BJ (cell line): ENCODE measurements around the gene AMIGO2. TPM values are rescaled to one million over a fixed set of nuclear protein-coding genes. Genes with fewer than 3 reads are reported as not detected.

Experiments
- CTCF ChIA-PET: fragments of 350-600 bp; formaldehyde crosslinking; extraction: SDS; loops from one replicate; lab custom pipeline; 2021; ENCODE audit warnings: antibody characterized with exemption, inconsistent platforms; lab: Yijun Ruan, JAX
- POLR2A ChIA-PET: fragments of 300-600 bp; sonication (Branson Sonifier 250); formaldehyde crosslinking; extraction: SDS; loops from one replicate; lab custom pipeline; 2021; ENCODE audit warnings: antibody characterized with exemption; lab: Charles Lee
- DNase-seq: peaks from one replicate; pipeline ENCODE4 v3.0.0-alpha.2; 2011; ENCODE audit warnings: low read depth
- H3K27me3 ChIP-seq: 2 replicates; pipeline ENCODE4 v1.6.0; 2011; ENCODE audit warnings: low read length; ENCODE audit not compliant: control insufficient read depth, insufficient read depth
- H3K36me3 ChIP-seq: 2 replicates; pipeline ENCODE4 v1.5.1; 2011; ENCODE audit warnings: low read length; ENCODE audit not compliant: control insufficient read depth, insufficient read depth
- H3K4me3 ChIP-seq: 2 replicates; pipeline ENCODE4 v1.5.1; 2011; ENCODE audit warnings: low read depth, mild to moderate bottlenecking, control low read depth, low read length
- CTCF ChIP-seq: IDR thresholded peaks from 2 replicates; pipeline ENCODE4 v1.5.1; 2011; ENCODE audit warnings: low read depth, mild to moderate bottlenecking, control low read depth, inconsistent platforms, low read length, moderate library complexity; ENCODE audit not compliant: insufficient read depth
- polyA plus RNA-seq: library from polyadenylated mRNA; depleted of rRNA; stranded (reverse); fragments of >200 nt; gene quantifications from 2 replicates; pipeline ENCODE4 v1.2.3, GENCODE V29; 2011

AMIGO2 gene
- polyA plus RNA-seq, 1 experiment, result 107 TPM

- no peaks in the 10 kb centered on the region for H3K27me3 ChIP-seq
- TF ChIP-seq CTCF, result no peak
- POLR2A ChIA-PET, result interaction anchor here (1.3 kb wide), 1 partner anchor 8 kb away, joined by 4 read pairs; no protein-coding TSS in a partner anchor
- H3K36me3 ChIP-seq, result no peaks in the 10 kb centered on the region
- CTCF ChIA-PET, result interaction anchor here (1.0 kb wide), 1 partner anchor 17 kb away, joined by 3 read pairs; no protein-coding TSS in a partner anchor
- DNase-seq, result no peak
- H3K4me3 ChIP-seq, result no peak overlapping the region
These were observed 8.5 kb upstream of the AMIGO2 start for GRCh38 chr12:47088021-47088944.

GRCh38 chr12:47087088-47087688 lies 7.4 kb upstream of the AMIGO2 start:
- ChIA-PET POLR2A (interaction anchor here (1.3 kb wide), 1 partner anchor 9 kb away, joined by 4 read pairs; no protein-coding TSS in a partner anchor), CTCF (interaction anchor here (1.2 to 1.7 kb wide), 2 partner anchors 8 to 55 kb away, joined by 4 to 6 read pairs; no protein-coding TSS in a partner anchor)
- no peaks in the 10 kb centered on the region for H3K27me3 ChIP-seq
- no peaks in the 10 kb centered on the region for H3K36me3 ChIP-seq
- H3K4me3 ChIP-seq, result no peak overlapping the region
- TF ChIP-seq CTCF, result no peak
- no peak for DNase-seq

GRCh38 chr12:47085815-47086252 lies 6.1 kb upstream of the AMIGO2 start:
- ChIA-PET POLR2A (no interaction called here), CTCF (interaction anchor here (1.0 to 1.7 kb wide), 3 partner anchors 10 to 53 kb away, joined by 3 to 6 read pairs (median 4); no protein-coding TSS in a partner anchor)
- H3K36me3 ChIP-seq, result no peaks in the 10 kb centered on the region
- TF ChIP-seq CTCF, result no peak
- no peak overlapping the region for H3K4me3 ChIP-seq
- H3K27me3 ChIP-seq, result no peaks in the 10 kb centered on the region
- no peak for DNase-seq

GRCh38 chr12:47084172-47084571 lies 4.4 kb upstream of the AMIGO2 start:
- no peak for TF ChIP-seq CTCF
- CTCF ChIA-PET, result no interaction called here
- DNase-seq, result no peak
- POLR2A ChIA-PET, result no interaction called here
- Histone ChIP-seq H3K36me3 (no peaks in the 10 kb centered on the region), H3K4me3 (no peak overlapping the region), H3K27me3 (no peaks in the 10 kb centered on the region)
